ENCODE results near the gene HM13. TPM values are rescaled to one million over a fixed set of nuclear protein-coding genes. Genes with fewer than 3 reads are reported as not detected.
A peak's percentile ranks its signal among the peaks of the same experiment; 100 is the strongest.
"Not testable (repeated sequence)": the region's sequence is repeated elsewhere in the genome, so short reads cannot be mapped to it uniquely, and the experiment has no call there.

Gene HM13
- total RNA-seq, 1 donor from 2014 or later: 79.2 TPM

DNA sequence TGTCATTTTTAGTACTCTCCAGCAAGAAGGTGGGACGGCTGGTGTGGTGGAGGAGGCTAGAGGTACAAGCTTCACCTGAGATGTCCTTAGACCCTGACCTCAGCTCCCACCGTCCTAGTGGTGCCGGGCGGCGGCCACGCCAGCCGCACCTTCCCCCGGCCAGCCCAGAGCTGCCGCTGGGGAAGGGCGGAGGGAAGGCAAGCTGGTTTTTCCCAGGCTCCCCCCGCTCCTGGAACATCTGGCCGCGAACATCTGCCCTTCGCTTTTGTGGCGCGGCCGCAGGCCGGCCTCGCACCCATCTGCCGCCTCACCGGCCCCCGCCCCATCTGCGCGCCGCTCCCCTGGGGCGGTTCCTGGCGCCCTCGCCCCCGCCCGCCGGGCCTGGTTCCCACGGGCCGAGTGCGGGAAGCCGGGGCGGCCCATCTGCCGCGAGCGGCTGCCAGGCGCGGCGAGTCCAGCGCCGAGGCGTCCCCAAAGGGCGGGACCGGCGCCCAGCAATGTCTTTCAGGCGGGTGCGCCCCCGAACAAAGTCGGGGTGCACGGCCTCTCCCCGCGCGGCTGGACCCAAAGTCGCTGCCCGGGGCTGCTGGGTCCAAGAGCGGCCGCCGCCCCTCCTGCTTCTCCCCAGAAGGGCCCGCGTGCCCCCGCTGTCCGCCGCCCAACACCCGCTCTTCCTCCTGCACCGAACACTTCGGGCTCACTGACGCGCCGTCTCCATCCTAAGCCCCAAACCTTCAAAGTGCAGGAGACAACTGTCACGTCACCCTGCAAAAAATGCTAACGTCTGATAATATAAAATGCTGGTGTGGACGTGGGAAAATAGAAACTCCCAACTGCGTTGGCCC, 73.5 kb downstream of the HM13 start:
- DNase-seq (ENCODE audit: low read depth): no peak

DNA sequence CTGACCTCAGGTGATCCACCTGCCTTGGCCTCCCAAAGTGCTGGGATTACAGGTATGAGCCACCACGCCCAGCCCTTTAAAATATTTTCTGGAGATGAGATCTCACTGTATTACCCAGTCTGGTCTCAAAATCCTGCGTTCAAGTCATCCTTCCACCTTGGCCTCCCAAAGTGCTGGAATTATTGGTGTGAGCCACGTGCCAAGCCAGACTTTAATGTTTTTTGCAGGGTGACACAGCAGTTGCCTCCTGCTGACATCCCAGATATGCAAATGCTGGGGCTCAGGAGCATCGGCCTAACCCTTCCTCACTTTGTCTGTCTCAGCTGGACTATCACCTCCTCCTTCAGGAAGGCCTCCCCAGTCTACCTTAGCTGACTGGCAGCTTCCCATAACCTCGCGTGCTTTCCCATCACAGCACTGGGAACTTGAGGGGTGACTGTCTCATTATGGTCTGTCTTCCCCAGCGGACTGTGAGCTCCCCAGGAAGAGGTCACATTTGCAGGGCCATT, 76.5 kb downstream of the HM13 start:
- DNase-seq (ENCODE audit: low read depth): no peak

DNA sequence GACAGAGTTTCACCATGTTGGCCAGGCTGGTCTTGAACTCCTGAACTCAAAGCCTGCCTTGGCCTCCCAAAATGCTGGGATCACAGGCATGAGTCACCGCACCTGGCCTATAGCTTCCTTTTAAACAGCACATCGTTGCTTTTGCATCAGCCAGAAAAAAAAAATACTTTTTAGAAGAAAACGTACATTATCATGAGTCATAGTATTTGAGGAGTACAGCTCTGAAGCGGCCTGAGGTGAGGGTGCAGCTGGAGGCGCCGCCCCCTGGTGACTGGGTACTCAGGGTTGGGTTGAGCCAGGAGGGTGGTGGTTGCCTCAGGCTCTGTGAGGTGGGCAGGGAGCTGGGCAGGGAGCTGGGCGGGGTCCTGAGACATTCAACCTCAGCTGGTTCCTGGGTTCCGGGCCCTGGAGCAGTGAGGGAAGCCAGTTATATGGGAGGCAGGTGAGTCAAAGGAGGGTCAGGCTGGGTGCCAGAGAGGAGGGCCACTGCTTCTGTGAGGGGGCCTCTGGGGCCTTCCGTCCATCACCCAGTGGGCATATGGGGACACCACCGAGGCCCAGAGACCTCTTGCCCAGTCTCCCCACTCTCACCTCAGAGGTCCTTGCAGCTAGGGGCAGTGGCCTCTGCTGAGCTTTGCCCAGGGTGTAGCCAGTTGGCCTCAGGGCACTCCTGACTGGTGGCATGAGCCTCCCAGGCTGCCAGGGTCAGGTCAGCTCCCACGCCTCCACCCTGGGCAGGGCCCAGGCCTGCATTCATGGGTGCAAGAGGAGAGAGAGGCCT, 79.2 kb downstream of the HM13 start:
- no peak for DNase-seq (ENCODE audit: low read depth)

DNA sequence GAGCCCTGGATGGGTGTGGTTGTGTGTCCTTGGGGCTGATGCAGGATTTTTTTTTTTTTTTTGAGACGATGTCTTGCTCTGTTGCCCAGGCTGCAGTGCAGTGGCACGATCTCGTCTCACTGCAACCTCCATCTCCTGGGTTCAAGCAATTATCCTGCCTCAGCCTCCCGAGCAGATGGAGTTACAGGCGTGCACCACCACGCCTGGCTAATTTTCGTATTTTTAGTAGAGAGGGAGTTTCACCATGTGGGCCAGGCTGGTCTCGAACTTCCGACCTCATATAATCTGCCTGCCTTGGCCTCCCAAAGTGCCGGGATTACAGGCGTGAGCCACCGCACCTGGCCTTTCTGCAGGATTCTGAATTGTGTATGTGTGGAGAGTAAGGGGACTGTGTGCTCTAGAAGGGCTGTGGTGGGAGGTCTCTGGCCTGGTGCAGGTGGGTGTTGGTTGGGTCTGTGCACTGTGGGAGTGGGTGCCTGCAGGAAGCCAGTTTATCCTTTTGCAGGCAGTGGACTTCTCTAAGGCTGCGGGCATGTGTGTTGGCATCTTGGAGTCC, 79.8 kb downstream of the HM13 start:
- no peak for DNase-seq (ENCODE audit: low read depth)

DNA sequence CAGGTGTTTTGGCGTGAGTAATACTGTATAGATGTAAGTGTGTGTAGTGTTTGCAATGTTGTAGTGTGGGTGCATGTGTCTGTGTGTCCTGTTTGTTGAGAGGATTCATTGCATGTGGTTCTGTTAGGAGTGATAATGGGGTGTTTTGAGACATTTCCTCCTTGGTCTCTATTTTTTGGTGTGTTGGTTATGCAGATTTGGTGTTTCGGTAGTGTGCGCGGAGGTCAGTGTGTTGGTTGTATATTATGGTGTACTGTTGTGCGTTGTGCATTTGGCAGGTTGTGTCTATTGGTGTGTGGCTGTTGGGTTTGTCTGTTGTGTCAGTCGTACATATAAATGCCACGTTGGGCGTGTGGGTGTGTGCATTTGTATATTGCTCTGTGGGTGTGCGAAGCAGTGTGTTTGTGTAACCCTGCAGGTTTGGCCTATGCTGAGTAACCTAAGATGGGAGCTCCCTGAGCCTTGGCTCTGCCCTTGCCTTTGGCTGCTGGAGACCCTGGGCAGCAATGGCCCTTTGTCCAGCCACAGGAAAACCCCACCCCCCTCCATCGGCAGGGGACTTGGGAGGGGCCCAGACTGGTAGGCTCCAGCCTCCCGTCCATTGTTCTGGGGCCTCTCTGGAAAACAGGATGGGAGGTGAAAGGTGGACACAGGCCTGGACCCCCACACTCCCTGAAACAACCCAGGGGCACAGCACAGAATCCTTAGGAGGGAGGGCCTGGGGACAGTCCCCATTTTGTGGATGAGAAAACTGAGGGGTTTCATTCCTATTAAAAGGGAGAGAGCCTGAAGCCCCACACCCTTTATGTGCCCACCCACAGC, 80.5 kb downstream of the HM13 start:
- no peak for DNase-seq (ENCODE audit: low read depth)

DNA sequence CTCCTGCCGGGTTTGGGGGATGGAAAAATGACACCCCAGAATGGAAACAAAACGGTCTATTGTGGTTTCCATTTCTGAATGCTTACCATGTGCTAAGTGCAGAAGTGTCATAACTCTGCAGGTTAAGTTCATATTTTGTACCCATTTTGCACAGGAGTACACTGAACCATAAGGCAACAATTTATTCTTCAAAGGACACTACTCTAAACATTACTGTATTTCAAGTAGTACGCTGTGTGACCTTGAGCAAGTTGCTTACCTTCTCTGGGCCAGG, 81.1 kb downstream of the HM13 start:
- DNase-seq (ENCODE audit: low read depth): no peak

DNA sequence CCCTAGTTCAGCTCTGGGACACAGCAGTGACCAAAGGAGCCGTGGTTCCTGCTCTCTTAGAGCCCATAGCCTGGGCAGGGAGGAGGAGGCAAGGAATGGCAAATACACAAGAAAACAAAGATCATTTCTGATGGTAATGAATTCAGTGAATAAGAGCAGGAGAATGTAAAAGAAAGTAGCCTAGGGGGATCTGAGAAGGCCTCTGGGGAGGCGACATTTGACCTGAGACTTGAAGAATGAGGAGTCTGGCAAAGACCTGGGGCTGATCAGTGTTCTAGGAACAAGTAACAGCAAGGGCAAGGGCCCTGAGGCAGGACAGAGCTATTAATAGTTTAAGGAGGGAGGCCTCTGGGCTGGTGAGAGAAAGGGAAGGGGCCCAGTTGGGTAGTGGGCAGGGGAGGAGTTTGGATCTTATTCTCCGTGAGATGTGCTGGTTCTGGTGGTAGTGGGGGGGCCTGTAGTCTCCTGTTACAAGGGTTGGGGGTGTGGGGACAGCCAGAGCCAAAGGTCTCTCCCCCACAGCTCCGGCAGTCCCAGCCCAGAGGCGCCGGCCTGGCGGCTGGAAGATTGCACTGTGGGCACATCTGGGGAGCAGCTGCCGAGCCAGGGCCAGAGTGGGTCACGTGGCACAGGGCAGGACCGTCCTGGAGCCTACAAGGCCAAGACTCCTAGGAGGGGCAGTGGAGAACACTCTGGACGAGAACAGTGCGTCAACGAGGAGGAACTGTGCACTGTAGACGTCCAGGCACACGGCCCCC, 81.6 kb downstream of the HM13 start:
- DNase-seq (ENCODE audit: low read depth): peak; percentile 80

DNA sequence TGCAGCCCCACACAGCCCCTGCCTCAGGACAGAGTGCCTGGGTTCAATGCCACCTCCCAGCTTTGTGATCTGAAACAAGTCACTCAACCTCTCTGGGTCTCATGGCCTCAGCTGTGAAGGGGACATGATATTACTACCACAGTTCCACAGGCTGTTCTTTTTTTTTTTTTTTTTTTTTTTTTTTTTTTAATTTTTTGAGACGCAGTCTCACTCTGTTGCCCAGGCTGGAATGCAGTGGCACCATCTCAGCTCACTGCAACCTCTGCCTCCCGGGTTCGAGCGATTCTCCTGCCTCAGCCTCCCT, 82.1 kb downstream of the HM13 start:
- not testable (repeated sequence) for DNase-seq (ENCODE audit: low read depth)

DNA sequence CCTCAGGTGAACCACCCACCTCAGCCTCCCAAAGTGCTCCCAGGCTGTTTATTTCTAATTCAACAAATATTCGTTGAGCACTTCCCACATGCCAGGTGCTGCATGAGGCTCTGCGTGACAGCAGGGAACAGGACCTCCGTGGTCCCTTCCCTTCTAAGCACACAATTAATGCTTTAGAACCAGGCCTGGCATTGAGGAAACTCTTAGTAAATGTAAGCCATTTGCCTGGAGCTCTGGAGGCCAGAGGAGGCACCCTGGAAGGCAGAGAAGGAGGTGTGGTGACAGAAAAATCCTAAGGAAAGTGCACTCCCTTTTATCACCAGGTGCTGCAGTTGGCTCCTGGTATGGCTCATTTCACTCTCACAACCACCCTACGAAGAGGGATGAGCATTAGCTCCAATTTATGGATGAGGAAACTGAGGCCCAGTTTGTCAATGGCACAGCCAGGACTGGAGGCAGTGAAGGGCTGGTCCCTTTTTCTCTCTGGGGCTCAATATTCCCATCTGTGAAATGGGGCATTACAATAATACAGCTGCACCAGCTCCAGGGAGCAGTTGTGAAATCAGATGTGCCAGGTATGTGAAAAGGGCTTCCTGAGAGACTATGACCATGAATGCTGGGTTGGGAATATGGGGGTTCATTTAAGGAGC, 82.7 kb downstream of the HM13 start:
- no peak for DNase-seq (ENCODE audit: low read depth)

DNA sequence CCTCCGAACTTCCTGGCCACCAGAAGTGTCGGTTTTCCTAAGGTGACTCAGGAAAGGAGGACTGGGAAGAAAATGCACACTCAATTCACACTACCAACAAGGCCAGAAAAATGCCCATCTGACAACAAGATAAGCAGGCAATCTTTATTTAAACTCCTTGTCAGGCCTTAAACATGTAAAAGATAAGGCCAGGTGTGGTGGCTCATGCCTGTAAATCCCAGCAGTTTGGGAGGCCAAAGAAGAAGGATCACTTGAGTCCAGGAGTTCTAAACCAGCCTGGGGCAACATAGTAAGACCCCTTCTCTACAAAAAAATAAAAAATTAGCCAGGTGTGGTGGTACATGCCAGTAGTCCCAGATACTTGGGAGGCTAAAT, 83.2 kb downstream of the HM13 start:
- DNase-seq (ENCODE audit: low read depth): no peak

DNA sequence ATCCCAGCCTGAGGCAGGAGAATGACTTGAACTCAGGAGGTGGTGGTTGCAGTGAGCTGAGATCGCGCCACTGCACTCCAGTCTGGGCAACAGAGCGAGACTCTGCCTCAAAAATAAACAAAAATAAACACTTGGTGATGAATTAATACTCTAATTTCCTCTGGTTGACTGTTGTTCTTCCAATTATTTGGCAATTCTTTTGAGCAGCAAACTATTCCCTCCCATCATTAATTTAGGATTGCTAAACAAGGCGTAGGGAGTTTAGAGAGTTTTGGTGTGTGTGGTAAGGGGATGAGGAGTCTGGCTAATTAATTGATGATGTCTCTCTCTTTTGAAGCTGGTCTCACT, 88.2 kb downstream of the HM13 start:
- no peak for DNase-seq (ENCODE audit: low read depth)

DNA sequence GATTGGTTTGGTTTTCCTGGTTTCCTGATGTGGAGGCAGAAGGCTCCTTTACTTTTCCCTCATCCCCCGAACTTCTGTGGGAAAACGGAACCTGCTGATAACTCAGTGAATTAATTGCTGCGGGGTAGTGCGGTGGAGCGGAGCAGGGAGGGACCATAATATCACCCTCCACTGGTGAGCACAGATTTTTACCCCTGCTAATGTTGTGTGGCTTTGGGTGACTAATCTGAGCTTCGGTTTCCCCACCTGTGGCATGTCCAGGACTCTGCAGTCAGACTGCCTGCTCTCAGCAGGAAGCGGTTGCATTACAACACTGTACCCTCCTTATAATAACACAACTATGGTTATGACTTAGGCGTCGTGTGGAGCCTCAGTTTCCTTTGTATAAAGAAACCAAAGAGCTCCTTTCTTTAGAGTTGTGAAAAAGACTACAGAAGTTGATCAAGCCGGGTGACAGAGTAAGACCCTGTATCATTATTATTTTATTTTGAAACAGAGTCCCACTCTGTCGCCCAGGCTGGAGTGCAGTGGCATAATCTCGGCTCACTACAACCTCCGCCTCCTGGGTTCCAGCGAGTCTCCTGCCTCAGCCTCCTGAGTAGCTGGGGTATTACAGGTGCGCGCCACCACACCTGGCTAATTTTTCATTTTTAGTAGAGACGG, 88.7 kb downstream of the HM13 start:
- peak; percentile 68 for DNase-seq (ENCODE audit: low read depth)

DNA sequence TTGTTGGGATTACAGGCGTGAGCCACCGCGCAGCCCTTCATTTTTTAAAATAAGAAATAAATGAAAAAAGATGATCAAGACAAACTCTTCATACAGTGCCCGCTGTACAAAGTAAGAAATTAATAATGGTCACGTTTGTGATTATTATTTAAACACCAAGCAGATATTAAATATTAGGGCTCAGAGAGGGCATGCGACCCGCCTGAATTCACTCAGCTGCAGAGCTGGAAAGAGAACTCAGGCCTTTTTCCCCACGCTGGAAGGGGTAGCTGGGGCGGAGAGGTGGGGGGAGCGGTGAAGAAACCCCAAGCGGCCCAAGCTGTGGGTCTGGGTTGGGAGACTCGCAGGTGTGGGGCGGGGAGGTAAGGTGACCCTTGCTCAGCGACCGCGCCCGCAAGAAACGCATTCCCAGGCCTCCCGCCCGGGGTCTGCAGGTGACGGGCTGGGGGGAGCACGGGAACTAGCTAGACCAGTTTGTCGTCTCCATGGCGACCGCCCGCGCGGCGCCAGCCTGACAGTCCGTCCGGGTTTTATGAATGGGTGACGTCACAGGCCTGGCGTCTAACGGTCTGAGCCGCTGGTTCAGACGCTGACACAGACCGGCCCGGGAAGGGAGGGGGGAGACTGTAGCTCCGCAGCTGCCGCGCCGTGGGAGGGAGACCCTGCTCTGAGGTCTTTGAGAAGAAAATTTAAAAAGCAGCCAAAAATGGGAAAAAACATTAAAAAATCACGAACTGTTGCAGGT, 89.8 kb downstream of the HM13 start:
- DNase-seq (ENCODE audit: low read depth): peak; percentile 85

DNA sequence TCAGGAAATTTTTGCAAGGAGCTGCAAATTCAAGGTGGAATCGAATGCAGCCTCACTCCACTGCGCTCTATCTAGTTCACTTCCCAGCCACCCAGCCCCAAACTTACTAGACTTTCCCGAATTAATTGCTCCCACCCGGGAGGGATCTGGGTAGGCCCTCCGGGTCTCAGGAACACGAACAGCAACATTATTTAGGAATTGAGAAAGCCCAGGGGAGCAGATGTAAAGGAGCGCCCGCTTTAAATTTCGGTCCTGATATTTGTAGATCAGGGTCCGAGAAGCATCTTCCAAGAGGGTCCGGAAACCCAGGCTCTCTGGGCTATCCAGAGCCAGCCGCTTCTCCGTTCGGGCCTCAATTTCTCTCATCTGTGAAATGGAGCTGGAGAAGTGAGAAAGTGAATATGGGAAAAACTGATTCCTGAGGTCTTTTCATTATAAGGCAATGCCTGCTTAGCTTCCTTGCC, 90.4 kb downstream of the HM13 start:
- DNase-seq (ENCODE audit: low read depth): no peak

DNA sequence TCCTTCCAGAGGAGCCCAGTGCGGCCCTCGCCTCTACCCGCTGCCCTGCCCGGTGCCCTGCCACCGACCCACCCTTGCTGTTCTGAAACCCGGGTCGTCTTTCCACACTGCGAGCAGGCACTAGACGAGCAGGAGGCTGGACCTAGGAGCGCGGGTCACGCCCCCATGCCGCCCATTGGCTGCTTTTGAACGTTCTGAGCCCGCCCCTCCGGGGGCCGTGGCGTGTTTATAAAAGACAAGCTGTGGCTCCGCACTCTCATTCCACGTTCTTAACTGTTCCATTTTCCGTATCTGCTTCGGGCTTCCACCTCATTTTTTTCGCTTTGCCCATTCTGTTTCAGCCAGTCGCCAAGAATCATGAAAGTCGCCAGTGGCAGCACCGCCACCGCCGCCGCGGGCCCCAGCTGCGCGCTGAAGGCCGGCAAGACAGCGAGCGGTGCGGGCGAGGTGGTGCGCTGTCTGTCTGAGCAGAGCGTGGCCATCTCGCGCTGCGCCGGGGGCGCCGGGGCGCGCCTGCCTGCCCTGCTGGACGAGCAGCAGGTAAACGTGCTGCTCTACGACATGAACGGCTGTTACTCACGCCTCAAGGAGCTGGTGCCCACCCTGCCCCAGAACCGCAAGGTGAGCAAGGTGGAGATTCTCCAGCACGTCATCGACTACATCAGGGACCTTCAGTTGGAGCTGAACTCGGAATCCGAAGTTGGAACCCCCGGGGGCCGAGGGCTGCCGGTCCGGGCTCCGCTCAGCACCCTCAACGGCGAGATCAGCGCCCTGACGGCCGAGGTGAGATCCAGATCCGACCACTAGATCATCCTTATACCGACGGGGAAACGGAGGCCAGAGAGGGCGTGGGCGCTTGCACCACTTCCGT, 91.0 kb downstream of the HM13 start, which contains the start of gene ID1:
TSS of gene ID1 (plus strand) at position 259 of the 871 bp plus-strand sequence. CDS start at position 358, 99 bp downstream.
- DNase-seq (ENCODE audit: low read depth): peak; percentile 95

DNA sequence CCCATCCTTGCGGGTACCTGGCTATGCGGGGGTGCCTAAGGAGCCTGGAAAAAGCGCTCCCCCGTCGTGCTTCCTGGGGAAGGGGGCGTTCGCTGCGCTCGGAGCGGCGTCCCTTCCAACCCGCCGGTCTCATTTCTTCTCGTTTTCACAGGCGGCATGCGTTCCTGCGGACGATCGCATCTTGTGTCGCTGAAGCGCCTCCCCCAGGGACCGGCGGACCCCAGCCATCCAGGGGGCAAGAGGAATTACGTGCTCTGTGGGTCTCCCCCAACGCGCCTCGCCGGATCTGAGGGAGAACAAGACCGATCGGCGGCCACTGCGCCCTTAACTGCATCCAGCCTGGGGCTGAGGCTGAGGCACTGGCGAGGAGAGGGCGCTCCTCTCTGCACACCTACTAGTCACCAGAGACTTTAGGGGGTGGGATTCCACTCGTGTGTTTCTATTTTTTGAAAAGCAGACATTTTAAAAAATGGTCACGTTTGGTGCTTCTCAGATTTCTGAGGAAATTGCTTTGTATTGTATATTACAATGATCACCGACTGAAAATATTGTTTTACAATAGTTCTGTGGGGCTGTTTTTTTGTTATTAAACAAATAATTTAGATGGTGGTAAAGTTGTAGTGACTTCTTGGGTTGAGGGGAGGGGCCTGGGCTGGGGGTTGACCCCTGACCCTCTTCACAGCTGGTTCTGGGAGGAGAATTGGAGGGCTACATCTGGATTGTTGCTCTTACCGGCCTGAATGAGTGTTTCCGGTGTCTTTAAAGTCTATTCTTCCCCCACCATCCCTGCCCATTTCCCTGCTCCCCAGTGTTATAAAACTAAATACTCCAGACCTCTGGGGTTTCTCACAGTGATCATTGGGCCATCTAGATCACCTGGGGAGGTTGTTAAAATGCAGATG, 91.9 kb downstream of the HM13 start:
- peak; percentile 31 for DNase-seq (ENCODE audit: low read depth)

Data from myocyte (in vitro differentiated cells).